B cell (primary cell): Measurements from ENCODE around the gene ADAMTS2.

Experiments used
- CTCF ChIP-seq: fragments of 200-600 bp; IDR thresholded peaks from one replicate; pipeline ENCODE4 v1.8.0; 2022; ENCODE audit warnings: antibody characterized with exemption, mild to moderate bottlenecking
- EZH2 ChIP-seq: IDR thresholded peaks from 2 replicates; pipeline ENCODE4 v1.6.1; 2012; ENCODE audit warnings: borderline replicate concordance, low read depth, mild to moderate bottlenecking, moderate library complexity, low read length; ENCODE audit not compliant: insufficient read depth, poor library complexity, severe bottlenecking

- TF ChIP-seq EZH2 = no peak
- TF ChIP-seq CTCF = no peak
These were observed 123.9 kb downstream of the ADAMTS2 start for GRCh38 chr5:179221196-179221876.
